Measurements from ENCODE around the gene LYRM4.

- TF ChIP-seq ZNF416 (tag by site-specific recombination; IDR thresholded peaks at IDR 0.05) (no peak), ZNF274 (IDR thresholded peaks at IDR 0.05; ENCODE audit: low read length) (no peak), ZNF274 (tag by site-specific recombination; IDR thresholded peaks at IDR 0.05; ENCODE audit: borderline replicate concordance) (no peak), ZNF175 (tag by site-specific recombination; IDR thresholded peaks at IDR 0.05) (no peak), PBX3 (CRISPR knock-in tag; IDR thresholded peaks at IDR 0.05) (no peak), ZNF146 (tag by site-specific recombination; IDR thresholded peaks at IDR 0.05) (no peak), HOXA7 (CRISPR knock-in tag; IDR thresholded peaks at IDR 0.05; ENCODE audit: borderline replicate concordance) (no peak), KLF10 (tag by site-specific recombination; IDR thresholded peaks at IDR 0.05) (no peak), CTCF (tag by site-specific recombination; IDR thresholded peaks at IDR 0.05) (no peak), ZBTB8A (tag by site-specific recombination; IDR thresholded peaks at IDR 0.05) (no peak), KLF16 (tag by site-specific recombination; IDR thresholded peaks at IDR 0.05) (no peak), REST (tag by site-specific recombination; IDR thresholded peaks at IDR 0.05) (no peak)
Measured at GRCh38 chr6:5094327-5094726, 166.4 kb downstream of the LYRM4 start.

Measured in HEK293 (cell line).